GM18505 (cell line): Measurements from ENCODE around the gene THBD.

Experiments
- ATAC-seq: cut with Tn5 transposase; IDR thresholded peaks from one replicate; pipeline ENCODE4 v1.9.1; 2021; ENCODE audit not compliant: unreplicated experiment
- POLR2A ChIP-seq: IDR thresholded peaks from 4 replicates; pipeline ENCODE4 v1.6.1; 2011; ENCODE audit warnings: borderline replicate concordance; ENCODE audit not compliant: insufficient read depth, insufficient read length; ENCODE audit errors: extremely low read depth

Gene THBD

GRCh38 chr20:23063581-23063980 is 14.1 kb upstream of the THBD start:
- no peak for ATAC-seq

GRCh38 chr20:23063168-23063567 is 13.7 kb upstream of the THBD start:
- TF ChIP-seq POLR2A: no peak
- ATAC-seq: no peak

More at GRCh38 chr20:23063581-23063980, 14.1 kb upstream of the THBD start:
- no peak for TF ChIP-seq POLR2A

GRCh38 chr20:23062632-23063031 is 13.2 kb upstream of the THBD start:
- ATAC-seq: no peak
- TF ChIP-seq POLR2A: no peak

GRCh38 chr20:23061734-23062561 is 12.5 kb upstream of the THBD start:
- TF ChIP-seq POLR2A: no peak
- ATAC-seq: no peak

- ATAC-seq: no peak
- no peak for TF ChIP-seq POLR2A
Observed at GRCh38 chr20:23061262-23061661, 11.8 kb upstream of the THBD start.

GRCh38 chr20:23060629-23061028 is 11.2 kb upstream of the THBD start:
- no peak for ATAC-seq

GRCh38 chr20:23059846-23060245 is 10.4 kb upstream of the THBD start:
- no peak for TF ChIP-seq POLR2A
- ATAC-seq: no peak

More at GRCh38 chr20:23060629-23061028, 11.2 kb upstream of the THBD start:
- TF ChIP-seq POLR2A: no peak

- ATAC-seq: no peak
- no peak for TF ChIP-seq POLR2A
Observed at GRCh38 chr20:23059001-23059400, 9.5 kb upstream of the THBD start.

- TF ChIP-seq POLR2A: no peak
- no peak for ATAC-seq
Observed at GRCh38 chr20:23058240-23058639, 8.8 kb upstream of the THBD start.

GRCh38 chr20:23052904-23053303 is 3.4 kb upstream of the THBD start:
- no peak for TF ChIP-seq POLR2A
- ATAC-seq: no peak

- ATAC-seq: no peak
- TF ChIP-seq POLR2A: no peak
Observed at GRCh38 chr20:23050847-23051627, 1.6 kb upstream of the THBD start.

- no peak for ATAC-seq
- TF ChIP-seq POLR2A: no peak
Observed at GRCh38 chr20:23050076-23050838, 785 bp upstream of the THBD start.

- TF ChIP-seq POLR2A: no peak
- ATAC-seq: no peak
Observed at GRCh38 chr20:23048283-23049200, 930 bp downstream of the THBD start.

- no peak for TF ChIP-seq POLR2A
- no peak for ATAC-seq
Observed at GRCh38 chr20:23047738-23048214, 1.7 kb downstream of the THBD start.
